H1 (cell line): Measurements from ENCODE around the gene IFI30.

ENCODE experiments used
- CTCF ChIP-seq, 3 experiments: IDR thresholded peaks; 1 replicate in 2 of 3; 2 replicates in 1 of 3; pipeline versions ENCODE4 v1.5.1 to v1.6.1; 2011; ENCODE audit warnings: low read length in 3 of 3, mild to moderate bottlenecking in 3 of 3, inconsistent platforms in 2 of 3, low read depth in 1 of 3, moderate library complexity in 1 of 3; ENCODE audit not compliant: insufficient read depth in 1 of 3; ENCODE audit errors: control extremely low read depth in 1 of 3
- ZNF274 ChIP-seq: IDR thresholded peaks from 2 replicates; pipeline ENCODE4 v1.7.0; 2012; ENCODE audit warnings: low read length, borderline replicate concordance; ENCODE audit errors: extremely low read depth

GRCh38 chr19:18203408-18203862 lies 29.8 kb downstream of the IFI30 start:
- TF ChIP-seq CTCF (IDR thresholded peaks at IDR 0.05; ENCODE audit: control extremely low read depth in 1 of 3, insufficient read depth in 1 of 3, low read depth in 1 of 3, low read length in 3 of 3) (no peak), ZNF274 (no peak)
